ENCODE data around the gene SLC6A16.

DNA sequence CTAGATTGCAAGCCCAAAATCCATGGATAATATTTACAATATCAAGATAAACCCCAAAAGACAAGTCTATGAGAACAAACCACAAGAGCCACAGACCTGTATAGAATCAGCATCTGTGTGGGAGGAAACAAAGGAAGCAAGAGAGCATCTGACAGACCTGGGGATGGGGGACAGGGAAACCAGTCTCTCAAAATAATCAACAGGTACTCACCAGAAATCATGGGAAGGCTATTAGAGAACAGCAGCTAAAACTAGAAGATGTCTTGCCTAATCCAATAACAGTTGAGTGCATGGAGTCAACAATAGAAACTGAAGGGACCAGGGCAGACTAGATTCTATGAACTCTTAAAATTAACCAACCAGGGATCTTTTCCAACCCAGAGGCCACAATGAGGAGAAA is 8.7 kb downstream of the SLC6A16 start:
- TF ChIP-seq, protein P1, sequence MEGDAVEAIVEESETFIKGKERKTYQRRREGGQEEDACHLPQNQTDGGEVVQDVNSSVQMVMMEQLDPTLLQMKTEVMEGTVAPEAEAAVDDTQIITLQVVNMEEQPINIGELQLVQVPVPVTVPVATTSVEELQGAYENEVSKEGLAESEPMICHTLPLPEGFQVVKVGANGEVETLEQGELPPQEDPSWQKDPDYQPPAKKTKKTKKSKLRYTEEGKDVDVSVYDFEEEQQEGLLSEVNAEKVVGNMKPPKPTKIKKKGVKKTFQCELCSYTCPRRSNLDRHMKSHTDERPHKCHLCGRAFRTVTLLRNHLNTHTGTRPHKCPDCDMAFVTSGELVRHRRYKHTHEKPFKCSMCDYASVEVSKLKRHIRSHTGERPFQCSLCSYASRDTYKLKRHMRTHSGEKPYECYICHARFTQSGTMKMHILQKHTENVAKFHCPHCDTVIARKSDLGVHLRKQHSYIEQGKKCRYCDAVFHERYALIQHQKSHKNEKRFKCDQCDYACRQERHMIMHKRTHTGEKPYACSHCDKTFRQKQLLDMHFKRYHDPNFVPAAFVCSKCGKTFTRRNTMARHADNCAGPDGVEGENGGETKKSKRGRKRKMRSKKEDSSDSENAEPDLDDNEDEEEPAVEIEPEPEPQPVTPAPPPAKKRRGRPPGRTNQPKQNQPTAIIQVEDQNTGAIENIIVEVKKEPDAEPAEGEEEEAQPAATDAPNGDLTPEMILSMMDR (IDR thresholded peaks at IDR 0.05; ENCODE audit: insufficient read depth, low read length, poor library complexity, severe bottlenecking): no peak
- TF ChIP-seq EZH2phosphoT487 (conservative IDR thresholded peaks at IDR 0.05; ENCODE audit: low read length): no peak

Measured in SU-DHL-6 (cell line).